GM21360 (cell line): Measurements from ENCODE around the gene CTTN.

Experiments
- ATAC-seq: cut with Tn5 transposase; IDR thresholded peaks from one replicate; pipeline ENCODE4 v1.9.1; 2021; ENCODE audit warnings: mild to moderate bottlenecking, moderate library complexity; ENCODE audit not compliant: unreplicated experiment

CTTN gene

GRCh38 chr11:70472240-70472639, 73.9 kb downstream of the CTTN start:
- ATAC-seq: no peak

GRCh38 chr11:70473186-70473872, 75.0 kb downstream of the CTTN start:
- ATAC-seq: no peak

- ATAC-seq: no peak
Observed at GRCh38 chr11:70473873-70474690, 75.8 kb downstream of the CTTN start.

- ATAC-seq: no peak
Observed at GRCh38 chr11:70474710-70475109, 76.4 kb downstream of the CTTN start.

- ATAC-seq: no peak
Observed at GRCh38 chr11:70476669-70477068, 78.3 kb downstream of the CTTN start.

GRCh38 chr11:70477176-70477575, 78.8 kb downstream of the CTTN start:
- no peak for ATAC-seq

GRCh38 chr11:70477609-70478008, 79.3 kb downstream of the CTTN start:
- no peak for ATAC-seq

GRCh38 chr11:70478166-70478890, 80.0 kb downstream of the CTTN start:
- ATAC-seq: no peak

GRCh38 chr11:70480711-70481110, 82.4 kb downstream of the CTTN start:
- ATAC-seq: no peak

- ATAC-seq: no peak
Observed at GRCh38 chr11:70481625-70482528, 83.5 kb downstream of the CTTN start.

GRCh38 chr11:70482529-70482917, 84.2 kb downstream of the CTTN start:
- no peak for ATAC-seq

GRCh38 chr11:70483077-70483861, 84.9 kb downstream of the CTTN start:
- ATAC-seq: no peak

GRCh38 chr11:70483917-70484316, 85.6 kb downstream of the CTTN start:
- ATAC-seq: no peak

- ATAC-seq: no peak
Observed at GRCh38 chr11:70485326-70486025, 87.1 kb downstream of the CTTN start.

- no peak for ATAC-seq
Observed at GRCh38 chr11:70486026-70486415, 87.7 kb downstream of the CTTN start.
